ENCODE results near the gene TRIO. TPM values are rescaled to one million over a fixed set of nuclear protein-coding genes. Genes with fewer than 3 reads are reported as not detected.

TRIO gene
- polyA plus RNA-seq, 1 donor (not counting 4 experiments of a cell fraction or from before 2014, with no cell fraction given), result 57.2 TPM

DNA sequence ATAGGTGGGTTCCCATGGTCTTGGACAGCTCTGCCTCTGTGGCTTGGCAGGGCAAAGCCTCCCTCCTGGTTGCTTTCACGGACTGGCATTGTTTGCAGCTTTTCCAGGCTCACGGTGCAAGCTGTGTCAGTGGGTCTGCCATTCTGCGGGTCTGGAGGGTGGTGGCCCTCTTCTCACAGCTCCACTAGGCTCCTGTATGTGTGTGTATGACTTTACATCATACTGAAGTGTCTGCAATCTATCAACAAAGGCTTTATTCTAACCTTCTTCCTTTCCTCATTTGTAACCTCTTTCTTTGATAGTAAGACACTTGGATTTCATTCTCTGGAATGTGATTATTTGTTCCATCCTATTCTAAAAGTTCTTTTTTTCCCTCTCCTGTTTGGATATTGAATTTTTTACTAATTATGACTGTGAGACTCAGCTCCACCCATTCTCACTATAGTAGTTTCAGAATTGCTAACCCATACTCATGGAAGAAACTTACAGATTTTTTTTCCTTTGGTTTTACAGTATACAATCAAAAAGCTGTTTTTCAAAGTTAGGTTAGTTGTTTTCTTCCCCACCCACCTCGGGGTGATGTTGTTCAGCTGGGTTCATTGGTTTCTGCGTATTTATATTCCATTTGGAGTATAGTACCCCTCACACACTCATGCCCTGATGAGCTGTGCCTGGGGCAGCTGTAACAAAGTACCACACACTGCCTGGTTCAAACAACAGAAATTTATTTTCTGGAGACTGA lies 293.8 kb downstream of the TRIO start:
- Histone ChIP-seq H3K9me3 (ENCODE audit: control insufficient read depth, low read depth, low read length) (no peaks in the 10 kb centered on the region), H3K27ac (ENCODE audit: control insufficient read depth, insufficient read depth, low read length) (no peak overlapping the region), H2AFZ (ENCODE audit: control insufficient read depth, low read length) (no peak overlapping the region), H3K27me3 (ENCODE audit: control insufficient read depth, extremely low read depth, insufficient read depth, low read length) (no peaks in the 10 kb centered on the region), H4K20me1 (ENCODE audit: control insufficient read depth, extremely low read depth, insufficient read depth, low read length) (no peaks in the 10 kb centered on the region), H3K9me1 (ENCODE audit: control insufficient read depth, extremely low read depth, insufficient read depth, low read length) (no peaks in the 10 kb centered on the region), H3K4me2 (ENCODE audit: control insufficient read depth, extremely low read depth, insufficient read depth, low read depth, low read length) (no peak overlapping the region), H3K79me2 (ENCODE audit: control insufficient read depth, insufficient read depth, low read length) (peaks cover 22% of the 10 kb centered on the region), H3K4me1 (ENCODE audit: control insufficient read depth, extremely low read depth, insufficient read depth, low read length) (no peaks in the 10 kb centered on the region), H3K36me3 (ENCODE audit: control insufficient read depth in 2 of 2, extremely low read depth in 1 of 2, insufficient read depth in 2 of 2, low read length in 2 of 2) (peaks cover 15 to 19% of the 10 kb centered on the region in 2 experiments), H3K9ac (ENCODE audit: control insufficient read depth, extremely low read depth, insufficient read depth, low read length) (no peak overlapping the region), H3K4me3 (ENCODE audit: control insufficient read depth in 2 of 3, extremely low read depth in 1 of 3, insufficient read depth in 2 of 3, low read depth in 1 of 3, low read length in 3 of 3) (no peak overlapping the region)
- dilution Hi-C loops (cut with MboI; ENCODE audit: extremely low pct_ligation_motif_present, low sequenced_read_pairs), result no loop called here
- TF ChIP-seq, protein P1, sequence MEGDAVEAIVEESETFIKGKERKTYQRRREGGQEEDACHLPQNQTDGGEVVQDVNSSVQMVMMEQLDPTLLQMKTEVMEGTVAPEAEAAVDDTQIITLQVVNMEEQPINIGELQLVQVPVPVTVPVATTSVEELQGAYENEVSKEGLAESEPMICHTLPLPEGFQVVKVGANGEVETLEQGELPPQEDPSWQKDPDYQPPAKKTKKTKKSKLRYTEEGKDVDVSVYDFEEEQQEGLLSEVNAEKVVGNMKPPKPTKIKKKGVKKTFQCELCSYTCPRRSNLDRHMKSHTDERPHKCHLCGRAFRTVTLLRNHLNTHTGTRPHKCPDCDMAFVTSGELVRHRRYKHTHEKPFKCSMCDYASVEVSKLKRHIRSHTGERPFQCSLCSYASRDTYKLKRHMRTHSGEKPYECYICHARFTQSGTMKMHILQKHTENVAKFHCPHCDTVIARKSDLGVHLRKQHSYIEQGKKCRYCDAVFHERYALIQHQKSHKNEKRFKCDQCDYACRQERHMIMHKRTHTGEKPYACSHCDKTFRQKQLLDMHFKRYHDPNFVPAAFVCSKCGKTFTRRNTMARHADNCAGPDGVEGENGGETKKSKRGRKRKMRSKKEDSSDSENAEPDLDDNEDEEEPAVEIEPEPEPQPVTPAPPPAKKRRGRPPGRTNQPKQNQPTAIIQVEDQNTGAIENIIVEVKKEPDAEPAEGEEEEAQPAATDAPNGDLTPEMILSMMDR (optimal IDR thresholded peaks at IDR 0.05 in 1 of 3, IDR thresholded peaks at IDR 0.05 in 1 of 3, conservative IDR thresholded peaks at IDR 0.05 in 1 of 3; ENCODE audit: extremely low read depth in 1 of 3, insufficient read depth in 2 of 3, low read length in 3 of 3), result no peak
- TF ChIP-seq EZH2 (IDR thresholded peaks at IDR 0.05; ENCODE audit: low read length), result no peak
- DNase-seq (ENCODE audit: low read depth, low spot score) (no peak), FAIRE-seq (no peak)

DNA sequence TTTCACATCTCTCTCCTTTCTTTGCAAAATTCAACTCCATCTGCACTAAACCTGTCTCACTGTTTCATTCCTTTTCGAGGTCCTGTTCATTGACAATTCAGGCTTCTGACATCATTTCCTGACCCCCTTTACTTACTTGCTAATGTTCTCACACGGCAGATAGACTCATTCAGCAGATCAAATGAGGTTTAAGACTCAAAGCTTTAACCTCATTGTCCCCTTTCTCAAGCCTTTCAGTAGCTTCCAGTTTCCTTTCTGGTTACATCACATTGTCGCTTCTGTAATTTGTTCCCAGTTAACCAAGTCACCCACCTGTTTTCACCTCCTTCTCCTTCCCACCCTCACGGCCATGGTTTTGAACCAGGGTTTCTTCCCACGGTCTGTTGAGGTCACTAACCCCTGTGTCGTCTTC lies 295.1 kb downstream of the TRIO start:
- TF ChIP-seq EZH2 (IDR thresholded peaks at IDR 0.05; ENCODE audit: low read length), result no peak
- TF ChIP-seq, protein P1 (optimal IDR thresholded peaks at IDR 0.05 in 1 of 3, IDR thresholded peaks at IDR 0.05 in 1 of 3, conservative IDR thresholded peaks at IDR 0.05 in 1 of 3; ENCODE audit: extremely low read depth in 1 of 3, insufficient read depth in 2 of 3, low read length in 3 of 3), result no peak
- DNase-seq (ENCODE audit: low read depth, low spot score) (no peak), FAIRE-seq (no peak)
- Histone ChIP-seq H3K79me2 (ENCODE audit: control insufficient read depth, insufficient read depth, low read length) (peaks cover 26% of the 10 kb centered on the region), H3K9me3 (ENCODE audit: control insufficient read depth, low read depth, low read length) (no peaks in the 10 kb centered on the region), H3K4me2 (ENCODE audit: control insufficient read depth, extremely low read depth, insufficient read depth, low read depth, low read length) (no peak overlapping the region), H2AFZ (ENCODE audit: control insufficient read depth, low read length) (no peak overlapping the region), H3K4me3 (ENCODE audit: control insufficient read depth in 2 of 3, extremely low read depth in 1 of 3, insufficient read depth in 2 of 3, low read depth in 1 of 3, low read length in 3 of 3) (no peak overlapping the region), H3K9me1 (ENCODE audit: control insufficient read depth, extremely low read depth, insufficient read depth, low read length) (no peaks in the 10 kb centered on the region), H3K36me3 (ENCODE audit: control insufficient read depth in 2 of 2, extremely low read depth in 1 of 2, insufficient read depth in 2 of 2, low read length in 2 of 2) (peaks cover 16 to 19% of the 10 kb centered on the region in 2 experiments), H3K27me3 (ENCODE audit: control insufficient read depth, extremely low read depth, insufficient read depth, low read length) (no peaks in the 10 kb centered on the region), H3K4me1 (ENCODE audit: control insufficient read depth, extremely low read depth, insufficient read depth, low read length) (no peaks in the 10 kb centered on the region), H4K20me1 (ENCODE audit: control insufficient read depth, extremely low read depth, insufficient read depth, low read length) (no peaks in the 10 kb centered on the region), H3K27ac (ENCODE audit: control insufficient read depth, insufficient read depth, low read length) (no peak overlapping the region), H3K9ac (ENCODE audit: control insufficient read depth, extremely low read depth, insufficient read depth, low read length) (no peak overlapping the region)
- dilution Hi-C loops (cut with MboI; ENCODE audit: extremely low pct_ligation_motif_present, low sequenced_read_pairs), result no loop called here

Data from keratinocyte (primary cell).